ENCODE data around the gene HS6ST3.

Gene HS6ST3

GRCh38 chr13:96783511-96783910 is 693.6 kb downstream of the HS6ST3 start:
- no peak for DNase-seq
- no peak for TF ChIP-seq POLR2A (IDR thresholded peaks at IDR 0.05; ENCODE audit: low read length)
- TF ChIP-seq GATA1 (IDR thresholded peaks at IDR 0.05; ENCODE audit: low read depth, low read length) = no peak

GRCh38 chr13:96785986-96786385 is 696.1 kb downstream of the HS6ST3 start:
- DNase-seq = no peak
- TF ChIP-seq POLR2A (IDR thresholded peaks at IDR 0.05; ENCODE audit: low read length) (no peak), GATA1 (IDR thresholded peaks at IDR 0.05; ENCODE audit: low read depth, low read length) (no peak)

DNA sequence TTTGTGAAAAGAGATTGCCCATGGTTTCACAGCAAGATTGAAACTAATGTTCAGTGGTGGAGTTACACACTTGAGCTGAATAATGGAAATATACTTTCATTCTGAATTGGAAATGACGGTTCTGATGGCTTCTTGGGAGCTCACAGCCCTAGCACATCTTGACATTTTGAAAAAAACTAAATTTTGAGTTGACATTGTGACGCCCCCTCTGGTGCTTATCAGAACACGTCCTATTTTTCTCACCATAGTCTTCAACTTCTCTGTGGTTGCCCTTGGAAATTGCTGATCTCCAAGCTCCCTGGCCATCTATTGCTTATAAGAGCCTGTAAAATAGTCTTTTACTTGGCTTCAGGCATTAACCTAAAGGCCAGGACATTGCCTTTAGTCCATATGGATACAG is 702.3 kb downstream of the HS6ST3 start:
- no peak for TF ChIP-seq GATA1 (IDR thresholded peaks at IDR 0.05; ENCODE audit: low read depth, low read length)
- no peak for TF ChIP-seq POLR2A (IDR thresholded peaks at IDR 0.05; ENCODE audit: low read length)
- no peak for DNase-seq

DNA sequence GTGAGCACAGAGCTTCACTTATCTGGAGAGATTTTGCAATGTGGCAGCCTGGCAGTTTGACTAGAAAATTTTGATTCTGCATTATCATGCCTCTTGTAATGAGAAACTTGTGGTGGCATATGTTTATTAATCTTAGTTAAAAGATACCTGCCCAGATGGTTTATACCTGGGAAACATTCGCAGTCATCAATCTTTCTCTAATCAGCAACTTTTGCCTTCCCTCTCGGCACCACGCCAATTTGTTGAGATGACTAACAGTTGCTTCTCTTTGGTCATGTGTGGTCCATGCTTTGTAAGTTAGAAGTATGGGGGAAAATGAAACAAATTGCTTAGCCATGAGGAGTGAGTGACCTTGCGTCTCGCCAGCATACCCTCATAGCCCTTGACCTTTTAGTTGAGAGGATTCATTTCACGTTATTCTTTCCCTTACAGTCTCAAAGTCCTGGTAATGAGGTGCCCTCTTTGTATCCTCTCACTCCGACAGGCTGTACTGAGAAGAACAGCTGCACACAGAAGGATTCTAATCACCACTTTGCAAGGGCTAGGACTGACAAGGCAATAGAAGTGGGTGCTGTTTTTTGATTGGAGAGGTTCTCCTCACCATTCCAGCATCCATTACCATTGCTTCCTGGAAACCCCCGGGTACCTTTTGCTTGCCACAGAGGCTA is 703.0 kb downstream of the HS6ST3 start:
- DNase-seq = no peak
- TF ChIP-seq POLR2A (IDR thresholded peaks at IDR 0.05; ENCODE audit: low read length) = no peak
- no peak for TF ChIP-seq GATA1 (IDR thresholded peaks at IDR 0.05; ENCODE audit: low read depth, low read length)

- DNase-seq = no peak
- no peak for TF ChIP-seq GATA1 (IDR thresholded peaks at IDR 0.05; ENCODE audit: low read depth, low read length)
Observed at GRCh38 chr13:96793404-96793755, 703.5 kb downstream of the HS6ST3 start.

DNA sequence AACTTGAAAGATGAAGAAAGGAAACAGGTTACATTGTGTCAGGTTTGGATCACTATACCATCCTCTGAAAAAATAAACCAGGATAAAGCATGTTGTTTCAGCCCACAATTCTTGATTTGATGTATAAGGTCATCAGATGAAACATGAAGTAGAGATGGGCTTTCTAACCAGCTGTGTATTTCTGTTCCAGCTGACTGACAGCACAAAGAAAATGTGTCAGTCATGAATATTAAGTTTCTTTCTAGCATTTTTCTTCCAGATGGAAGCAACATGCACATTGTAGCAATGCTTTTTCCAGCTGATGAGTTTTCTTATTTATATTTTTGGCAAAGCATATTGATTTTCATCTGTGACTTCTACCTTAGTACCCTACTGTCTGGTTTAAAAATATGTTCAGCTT is 704.8 kb downstream of the HS6ST3 start:
- no peak for TF ChIP-seq POLR2A (IDR thresholded peaks at IDR 0.05; ENCODE audit: low read length)
- TF ChIP-seq GATA1 (IDR thresholded peaks at IDR 0.05; ENCODE audit: low read depth, low read length) = no peak
- DNase-seq = no peak

- TF ChIP-seq GATA1 (IDR thresholded peaks at IDR 0.05; ENCODE audit: low read depth, low read length) = no peak
- no peak for TF ChIP-seq POLR2A (IDR thresholded peaks at IDR 0.05; ENCODE audit: low read length)
- DNase-seq = no peak
Observed at GRCh38 chr13:96795670-96796069, 705.8 kb downstream of the HS6ST3 start.

- DNase-seq = no peak
- TF ChIP-seq POLR2A (IDR thresholded peaks at IDR 0.05; ENCODE audit: low read length) (no peak), GATA1 (IDR thresholded peaks at IDR 0.05; ENCODE audit: low read depth, low read length) (no peak)
Observed at GRCh38 chr13:96796091-96796633, 706.3 kb downstream of the HS6ST3 start.

DNA sequence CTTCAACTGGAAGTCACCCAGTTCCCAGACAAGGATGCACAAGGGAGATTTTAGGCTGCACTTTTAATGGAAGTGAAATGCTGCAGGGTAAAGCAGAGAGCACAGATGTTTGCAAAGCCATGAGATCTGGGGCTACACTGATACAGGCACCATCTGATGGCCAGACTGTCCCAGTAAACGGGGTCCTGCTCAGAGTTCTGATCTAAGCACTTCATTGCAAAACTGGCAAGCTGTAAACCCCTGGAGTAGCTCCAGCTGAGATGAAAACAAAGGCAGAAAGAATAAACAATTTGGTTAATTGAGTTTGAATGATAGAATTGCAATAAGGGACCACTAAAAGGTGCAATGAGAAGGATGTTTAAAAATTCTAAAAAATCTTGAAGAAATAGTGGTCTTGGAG is 707.2 kb downstream of the HS6ST3 start:
- no peak for DNase-seq
- TF ChIP-seq GATA1 (IDR thresholded peaks at IDR 0.05; ENCODE audit: low read depth, low read length) (no peak), POLR2A (IDR thresholded peaks at IDR 0.05; ENCODE audit: low read length) (no peak)

- TF ChIP-seq POLR2A (IDR thresholded peaks at IDR 0.05; ENCODE audit: low read length) = no peak
- no peak for DNase-seq
Observed at GRCh38 chr13:96803456-96804100, 713.7 kb downstream of the HS6ST3 start.

DNA sequence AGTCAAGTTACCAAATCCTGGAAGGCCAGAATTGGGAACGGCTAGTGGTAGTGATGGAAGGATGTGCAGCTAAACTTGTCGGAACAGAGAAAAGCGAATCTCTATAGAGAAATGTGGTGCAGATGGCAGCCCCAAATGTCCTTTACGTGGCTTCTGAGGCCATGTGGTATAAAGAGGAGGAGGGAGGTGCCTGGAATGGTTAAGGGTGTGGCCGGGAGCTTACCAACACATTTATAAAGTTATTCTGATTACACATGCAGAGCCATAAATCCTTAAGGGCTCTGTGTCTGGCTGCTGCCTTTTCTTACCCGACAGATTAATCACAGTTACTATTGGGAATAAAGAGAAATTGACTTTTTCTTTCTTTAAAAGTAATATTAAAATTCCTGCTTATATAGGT is 714.3 kb downstream of the HS6ST3 start:
- no peak for DNase-seq
- TF ChIP-seq POLR2A (IDR thresholded peaks at IDR 0.05; ENCODE audit: low read length) (no peak), GATA1 (IDR thresholded peaks at IDR 0.05; ENCODE audit: low read depth, low read length) (no peak)

GRCh38 chr13:96806746-96807145 is 716.8 kb downstream of the HS6ST3 start:
- no peak for DNase-seq
- TF ChIP-seq POLR2A (IDR thresholded peaks at IDR 0.05; ENCODE audit: low read length) = no peak
- no peak for TF ChIP-seq GATA1 (IDR thresholded peaks at IDR 0.05; ENCODE audit: low read depth, low read length)

- no peak for DNase-seq
- TF ChIP-seq GATA1 (IDR thresholded peaks at IDR 0.05; ENCODE audit: low read depth, low read length) (no peak), POLR2A (IDR thresholded peaks at IDR 0.05; ENCODE audit: low read length) (no peak)
Observed at GRCh38 chr13:96809366-96810096, 719.6 kb downstream of the HS6ST3 start.

DNA sequence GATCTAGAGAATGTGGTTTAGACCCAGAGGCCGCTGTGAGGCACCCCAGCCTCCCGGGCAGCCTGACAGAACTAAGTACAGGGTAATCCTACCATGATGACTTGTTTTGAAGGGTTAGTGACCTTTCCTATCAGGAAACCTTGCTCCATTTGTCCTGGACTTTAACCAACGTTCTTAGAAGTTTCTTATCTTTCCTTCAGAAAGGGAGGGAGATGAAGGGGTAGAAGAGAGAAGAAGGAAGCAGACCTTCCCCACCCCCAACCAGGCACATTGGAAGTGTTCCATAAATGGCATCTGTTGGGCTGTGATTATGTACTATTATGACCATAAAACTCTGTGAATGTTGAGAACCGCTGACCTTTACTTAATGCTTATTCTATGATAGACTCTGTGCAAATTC is 720.2 kb downstream of the HS6ST3 start:
- TF ChIP-seq GATA1 (IDR thresholded peaks at IDR 0.05; ENCODE audit: low read depth, low read length) = no peak
- no peak for TF ChIP-seq POLR2A (IDR thresholded peaks at IDR 0.05; ENCODE audit: low read length)
- DNase-seq = no peak

GRCh38 chr13:96811049-96811448 is 721.1 kb downstream of the HS6ST3 start:
- no peak for TF ChIP-seq GATA1 (IDR thresholded peaks at IDR 0.05; ENCODE audit: low read depth, low read length)
- no peak for TF ChIP-seq POLR2A (IDR thresholded peaks at IDR 0.05; ENCODE audit: low read length)
- DNase-seq = no peak
